Kidney epithelial cell (primary cell): ENCODE data around the gene VSTM1. TPM values are rescaled to one million over a fixed set of nuclear protein-coding genes. Genes with fewer than 3 reads are reported as not detected.

Source experiments
- DNase-seq: peaks from one replicate; pipeline ENCODE4 v3.0.0-alpha.2; 2010; ENCODE audit warnings: low read depth
- H3K27me3 ChIP-seq: 2 replicates; pipeline ENCODE4 v1.6.0; 2011; ENCODE audit warnings: low read length; ENCODE audit not compliant: control insufficient read depth, insufficient read depth
- H3K36me3 ChIP-seq: 2 replicates; pipeline ENCODE4 v1.5.1; 2011; ENCODE audit warnings: low read length; ENCODE audit not compliant: control insufficient read depth, insufficient read depth
- H3K4me3 ChIP-seq: 2 replicates; pipeline ENCODE4 v1.5.1; 2011; ENCODE audit warnings: low read depth, mild to moderate bottlenecking, control low read depth, low read length
- total RNA-seq: library from RNA; depleted of rRNA; stranded (reverse); fragments of >200 nt; gene quantifications from 2 replicates; pipeline ENCODE4 v1.2.3, GENCODE V29; 2015
- TF ChIP-seq, protein P1 (sequence below): IDR thresholded peaks from 2 replicates; pipeline ENCODE4 v1.5.1; 2011; ENCODE audit warnings: mild to moderate bottlenecking, moderate library complexity, low read length, control low read depth, inconsistent platforms; ENCODE audit not compliant: insufficient read depth, poor library complexity, severe bottlenecking

Gene VSTM1, protein sequence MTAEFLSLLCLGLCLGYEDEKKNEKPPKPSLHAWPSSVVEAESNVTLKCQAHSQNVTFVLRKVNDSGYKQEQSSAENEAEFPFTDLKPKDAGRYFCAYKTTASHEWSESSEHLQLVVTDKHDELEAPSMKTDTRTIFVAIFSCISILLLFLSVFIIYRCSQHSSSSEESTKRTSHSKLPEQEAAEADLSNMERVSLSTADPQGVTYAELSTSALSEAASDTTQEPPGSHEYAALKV
- not detected in 2 replicates for total RNA-seq

DNA sequence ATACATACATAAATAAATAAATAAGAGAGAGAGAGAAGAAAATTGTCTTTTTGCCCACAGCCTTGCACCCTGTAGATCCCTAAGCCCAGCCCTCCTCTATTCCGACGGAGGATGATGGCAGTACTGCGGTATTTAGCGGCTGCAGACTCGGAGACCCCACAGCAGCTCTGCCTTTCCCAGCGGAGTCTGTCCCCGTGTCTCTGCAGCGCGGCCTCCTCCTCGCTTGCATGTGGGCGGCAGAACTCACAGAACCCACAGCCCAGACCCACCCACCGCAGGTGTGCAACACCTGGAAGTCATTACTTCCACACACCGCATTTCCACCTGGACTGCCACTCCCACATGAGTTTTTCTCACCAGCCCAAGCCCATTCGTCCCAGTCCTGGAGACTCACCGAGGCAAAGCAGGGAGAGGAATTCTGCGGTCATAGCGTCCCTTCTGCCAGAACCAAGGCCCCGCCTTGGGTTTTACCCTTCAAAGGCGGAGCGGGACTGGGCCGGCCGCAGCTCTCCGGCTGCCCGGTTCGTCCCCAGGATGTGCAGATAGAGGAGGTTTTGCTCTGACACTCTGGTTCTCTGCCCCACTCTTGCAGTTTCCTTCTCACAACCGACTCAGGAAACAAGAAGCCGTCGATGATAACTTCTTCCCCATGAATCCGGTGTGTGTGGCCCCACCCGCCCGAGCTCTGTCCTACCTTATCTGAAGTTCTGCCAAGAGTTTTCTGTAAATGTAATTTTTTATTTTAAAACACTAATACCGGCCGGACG, at the start of gene VSTM1:
Gene VSTM1 (minus strand): TSS at position 548 of the 767 bp plus-strand sequence. CDS start 120 bp downstream, at position 428.
- TF ChIP-seq, protein P1, sequence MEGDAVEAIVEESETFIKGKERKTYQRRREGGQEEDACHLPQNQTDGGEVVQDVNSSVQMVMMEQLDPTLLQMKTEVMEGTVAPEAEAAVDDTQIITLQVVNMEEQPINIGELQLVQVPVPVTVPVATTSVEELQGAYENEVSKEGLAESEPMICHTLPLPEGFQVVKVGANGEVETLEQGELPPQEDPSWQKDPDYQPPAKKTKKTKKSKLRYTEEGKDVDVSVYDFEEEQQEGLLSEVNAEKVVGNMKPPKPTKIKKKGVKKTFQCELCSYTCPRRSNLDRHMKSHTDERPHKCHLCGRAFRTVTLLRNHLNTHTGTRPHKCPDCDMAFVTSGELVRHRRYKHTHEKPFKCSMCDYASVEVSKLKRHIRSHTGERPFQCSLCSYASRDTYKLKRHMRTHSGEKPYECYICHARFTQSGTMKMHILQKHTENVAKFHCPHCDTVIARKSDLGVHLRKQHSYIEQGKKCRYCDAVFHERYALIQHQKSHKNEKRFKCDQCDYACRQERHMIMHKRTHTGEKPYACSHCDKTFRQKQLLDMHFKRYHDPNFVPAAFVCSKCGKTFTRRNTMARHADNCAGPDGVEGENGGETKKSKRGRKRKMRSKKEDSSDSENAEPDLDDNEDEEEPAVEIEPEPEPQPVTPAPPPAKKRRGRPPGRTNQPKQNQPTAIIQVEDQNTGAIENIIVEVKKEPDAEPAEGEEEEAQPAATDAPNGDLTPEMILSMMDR: no peak
- Histone ChIP-seq H3K4me3 (no peak within 1 kb of the TSS), H3K36me3 (no peaks in the 10 kb centered on the region), H3K27me3 (no peaks in the 10 kb centered on the region)
- DNase-seq: no peak

DNA sequence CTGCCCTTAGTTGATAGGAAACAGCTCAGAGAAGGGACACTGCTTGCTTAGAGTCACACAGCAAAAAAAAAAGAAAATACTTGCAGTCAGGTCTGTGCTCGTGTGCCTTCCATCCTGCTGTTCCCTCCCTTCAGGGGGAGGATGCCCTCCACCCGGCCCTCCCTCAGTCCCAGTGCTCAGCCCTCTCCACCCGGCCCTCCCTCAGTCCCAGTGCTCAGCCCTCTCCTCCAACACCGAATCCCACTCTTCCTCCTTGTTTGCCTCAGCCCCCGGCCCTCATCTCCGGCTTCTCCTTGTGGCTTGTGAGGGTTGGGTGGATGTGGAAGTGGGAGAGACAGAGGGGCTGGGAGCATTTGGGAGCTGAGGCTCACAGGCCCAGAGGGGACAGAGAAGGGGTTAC, 46.0 kb upstream of the VSTM1 start:
- no peaks in the 10 kb centered on the region for H3K27me3 ChIP-seq
- no peak overlapping the region for H3K4me3 ChIP-seq
- H3K36me3 ChIP-seq: peaks cover 2% of the 10 kb centered on the region
- no peak for DNase-seq
- TF ChIP-seq, protein P1: no peak

DNA sequence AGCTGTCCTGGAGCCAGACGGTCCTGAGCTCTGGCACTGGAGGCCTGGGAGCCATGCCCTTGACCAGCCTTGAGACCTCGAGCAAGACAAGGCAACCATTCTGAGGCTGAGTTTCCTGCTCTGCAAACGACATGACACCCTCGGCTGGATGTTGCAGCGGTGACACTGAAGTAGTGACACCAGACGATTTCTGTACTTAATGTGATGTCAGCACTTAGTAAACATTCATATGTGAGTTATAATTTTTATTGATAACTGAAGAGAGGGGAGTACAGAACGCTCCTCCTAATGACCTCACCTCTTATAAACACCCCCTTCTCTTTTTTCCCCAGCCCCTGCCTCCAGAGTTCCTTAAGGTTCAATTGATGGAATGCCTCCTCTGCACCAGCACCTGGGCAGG, 44.8 kb upstream of the VSTM1 start:
- peaks cover 2% of the 10 kb centered on the region for H3K36me3 ChIP-seq
- TF ChIP-seq, protein P1: no peak
- H3K27me3 ChIP-seq: no peaks in the 10 kb centered on the region
- no peak overlapping the region for H3K4me3 ChIP-seq
- no peak for DNase-seq

DNA sequence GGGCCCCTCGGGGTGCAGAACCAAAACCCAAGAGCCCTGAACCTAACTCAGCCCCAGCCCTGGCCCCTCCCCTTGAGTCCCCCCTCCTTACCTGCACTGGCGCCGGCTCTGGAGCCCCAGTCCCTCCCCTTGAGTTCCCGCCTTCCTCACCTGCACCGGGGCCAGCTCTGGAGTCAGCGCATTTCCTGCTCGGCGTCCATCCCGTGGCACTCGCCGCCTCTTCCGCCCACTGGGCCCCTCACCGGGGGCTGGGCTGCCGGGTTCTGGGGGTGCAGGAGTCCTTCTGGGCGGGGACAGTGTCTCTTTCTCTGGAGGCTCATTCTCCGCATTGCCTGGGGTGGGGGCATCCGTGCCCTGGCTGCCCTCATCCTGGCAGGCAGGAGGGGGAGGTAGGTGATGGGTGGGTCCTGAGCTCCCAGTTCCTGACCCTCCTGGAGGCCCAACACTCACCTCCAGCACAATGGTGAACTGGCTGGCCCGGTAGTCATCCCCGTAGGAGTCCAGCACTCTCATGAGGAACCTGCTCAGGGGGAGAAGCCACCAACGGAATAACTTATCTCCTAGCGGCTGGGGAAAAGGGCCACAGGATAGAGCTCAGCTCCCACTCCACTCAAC, 44.3 kb upstream of the VSTM1 start:
- TF ChIP-seq, protein P1: no peak
- H3K36me3 ChIP-seq: peaks cover 2% of the 10 kb centered on the region

DNA sequence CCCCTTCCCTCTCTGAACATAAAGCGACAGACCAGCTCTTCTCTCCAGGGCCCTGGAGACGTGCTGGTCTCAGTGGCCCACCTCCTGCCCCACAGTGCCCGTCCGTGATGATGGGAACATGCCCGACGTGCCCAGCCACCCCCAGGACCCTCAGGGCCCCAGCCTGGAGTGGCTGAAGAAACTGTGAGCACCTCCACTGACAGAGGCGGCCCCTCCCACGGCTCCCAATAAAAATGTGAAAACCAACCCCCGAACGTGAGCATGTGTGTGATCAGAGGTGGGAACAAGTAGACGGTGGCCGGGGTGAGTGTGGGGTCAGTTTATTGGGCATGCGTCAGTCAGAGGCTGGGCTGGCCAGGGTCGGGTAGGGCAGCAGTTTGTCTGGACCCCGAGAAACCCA, 43.0 kb upstream of the VSTM1 start:
- Histone ChIP-seq H3K4me3 (no peak overlapping the region), H3K36me3 (peaks cover 2% of the 10 kb centered on the region)

More for the DNA sequence above, 44.3 kb upstream of the VSTM1 start:
- H3K27me3 ChIP-seq: no peaks in the 10 kb centered on the region
- H3K4me3 ChIP-seq: no peak overlapping the region
- DNase-seq: no peak

More for the DNA sequence above, 43.0 kb upstream of the VSTM1 start:
- DNase-seq: no peak
- TF ChIP-seq, protein P1: no peak
- H3K27me3 ChIP-seq: no peaks in the 10 kb centered on the region
